ENCODE measurements around the gene KDM2A. TPM values are rescaled to one million over a fixed set of nuclear protein-coding genes. Genes with fewer than 3 reads are reported as not detected.

Gene KDM2A
- total RNA-seq, 1 donor from 2014 or later: 70.4 TPM

DNA sequence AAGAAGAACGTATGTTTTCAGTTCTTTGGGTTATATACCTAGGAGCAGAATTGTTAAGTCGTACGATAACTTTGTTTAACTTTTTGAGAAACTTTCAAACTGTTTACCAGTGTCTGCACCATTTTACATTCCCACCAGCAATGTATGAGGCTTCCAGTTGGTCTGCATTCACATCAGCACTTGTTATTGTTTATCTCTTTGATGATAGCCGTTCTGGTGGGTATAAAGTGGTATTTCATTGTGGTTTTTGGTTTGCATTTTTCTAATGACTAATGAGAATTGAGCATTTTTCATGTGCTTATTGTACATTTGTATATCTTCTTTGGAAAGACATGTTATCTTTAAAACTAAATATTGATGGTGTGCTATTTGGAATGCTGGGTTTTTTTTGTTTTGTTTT, 59.8 kb downstream of the KDM2A start:
- TF ChIP-seq, protein P1, sequence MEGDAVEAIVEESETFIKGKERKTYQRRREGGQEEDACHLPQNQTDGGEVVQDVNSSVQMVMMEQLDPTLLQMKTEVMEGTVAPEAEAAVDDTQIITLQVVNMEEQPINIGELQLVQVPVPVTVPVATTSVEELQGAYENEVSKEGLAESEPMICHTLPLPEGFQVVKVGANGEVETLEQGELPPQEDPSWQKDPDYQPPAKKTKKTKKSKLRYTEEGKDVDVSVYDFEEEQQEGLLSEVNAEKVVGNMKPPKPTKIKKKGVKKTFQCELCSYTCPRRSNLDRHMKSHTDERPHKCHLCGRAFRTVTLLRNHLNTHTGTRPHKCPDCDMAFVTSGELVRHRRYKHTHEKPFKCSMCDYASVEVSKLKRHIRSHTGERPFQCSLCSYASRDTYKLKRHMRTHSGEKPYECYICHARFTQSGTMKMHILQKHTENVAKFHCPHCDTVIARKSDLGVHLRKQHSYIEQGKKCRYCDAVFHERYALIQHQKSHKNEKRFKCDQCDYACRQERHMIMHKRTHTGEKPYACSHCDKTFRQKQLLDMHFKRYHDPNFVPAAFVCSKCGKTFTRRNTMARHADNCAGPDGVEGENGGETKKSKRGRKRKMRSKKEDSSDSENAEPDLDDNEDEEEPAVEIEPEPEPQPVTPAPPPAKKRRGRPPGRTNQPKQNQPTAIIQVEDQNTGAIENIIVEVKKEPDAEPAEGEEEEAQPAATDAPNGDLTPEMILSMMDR (IDR thresholded peaks at IDR 0.05; ENCODE audit: insufficient read depth, low read depth, low read length): no peak
- no peak for TF ChIP-seq EZH2 (IDR thresholded peaks at IDR 0.05; ENCODE audit: insufficient read depth, low read length)
- Histone ChIP-seq H3K4me3 (ENCODE audit: insufficient read depth, low read depth, low read length) (no peak overlapping the region), H3K27me3 (ENCODE audit: insufficient read depth, low read length) (no peaks in the 10 kb centered on the region), H3K4me1 (ENCODE audit: insufficient read depth, low read length) (peaks cover 8% of the 10 kb centered on the region), H3K36me3 (ENCODE audit: insufficient read depth, low read length) (peaks cover 16% of the 10 kb centered on the region), H3K27ac (ENCODE audit: low read depth, low read length) (no peak overlapping the region), H2AFZ (ENCODE audit: low read depth, low read length) (no peak overlapping the region), H3K9ac (ENCODE audit: low read length) (no peak overlapping the region), H3K9me3 (ENCODE audit: insufficient read depth, low read depth, low read length) (no peaks in the 10 kb centered on the region), H3K4me2 (ENCODE audit: low read length) (no peak overlapping the region), H3K79me2 (ENCODE audit: insufficient read depth, low read length) (peaks cover 53% of the 10 kb centered on the region), H4K20me1 (ENCODE audit: insufficient read depth, low read length) (peaks cover 63% of the 10 kb centered on the region)
- no peak overlapping the region for H3K27ac Mint-ChIP-seq (ENCODE audit: unreplicated experiment)
- H3K9me3 Mint-ChIP-seq (ENCODE audit: unreplicated experiment): no peaks in the 10 kb centered on the region
- no peak overlapping the region for H3K4me3 Mint-ChIP-seq (ENCODE audit: unreplicated experiment)
- no peaks in the 10 kb centered on the region for H3K27me3 Mint-ChIP-seq (ENCODE audit: low read depth, unreplicated experiment)
- H3K36me3 Mint-ChIP-seq (ENCODE audit: low read depth, unreplicated experiment): peaks cover 6% of the 10 kb centered on the region
- H3K4me1 Mint-ChIP-seq (ENCODE audit: low read depth, unreplicated experiment): peaks cover 20% of the 10 kb centered on the region
- DNase-seq (ENCODE audit: low read depth): peak; percentile 63
- no peak for FAIRE-seq

DNA sequence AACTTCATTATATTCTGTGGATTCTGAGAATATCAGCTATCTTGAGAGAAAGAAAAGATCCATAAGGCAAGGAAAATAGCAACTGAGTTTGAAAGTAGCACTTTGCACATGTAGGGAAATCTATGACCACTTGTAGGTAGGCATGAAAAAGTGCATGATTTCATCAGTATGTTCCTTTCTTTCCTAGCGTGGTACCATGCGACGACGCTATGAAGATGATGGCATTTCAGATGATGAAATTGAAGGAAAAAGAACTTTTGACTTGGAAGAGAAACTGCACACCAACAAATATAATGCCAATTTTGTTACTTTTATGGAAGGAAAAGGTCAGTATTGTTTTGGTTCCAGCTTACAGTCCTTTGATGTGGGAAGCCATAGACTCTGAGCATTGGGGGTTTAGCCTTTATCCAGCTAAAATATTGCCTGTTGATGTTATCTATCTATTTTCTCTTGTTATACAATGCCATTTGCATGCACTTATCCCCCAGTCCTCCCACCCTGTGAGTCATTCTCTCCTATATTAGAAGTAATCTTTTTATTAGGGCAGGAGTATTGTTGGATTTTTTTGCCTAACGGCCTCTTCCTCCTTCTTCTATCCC, 60.9 kb downstream of the KDM2A start:
- DNase-seq (ENCODE audit: low read depth) (peak; percentile 53), FAIRE-seq (no peak)
- no peak overlapping the region for H3K9ac ChIP-seq (ENCODE audit: low read length)
- no peak overlapping the region for H3K4me2 ChIP-seq (ENCODE audit: low read length)
- H3K9me3 ChIP-seq (ENCODE audit: insufficient read depth, low read depth, low read length): no peaks in the 10 kb centered on the region
- no peak overlapping the region for H3K4me3 Mint-ChIP-seq (ENCODE audit: unreplicated experiment)
- peaks cover 2% of the 10 kb centered on the region for H3K9me3 Mint-ChIP-seq (ENCODE audit: unreplicated experiment)
- H4K20me1 ChIP-seq (ENCODE audit: insufficient read depth, low read length): peaks cover 52% of the 10 kb centered on the region
- peaks cover 16% of the 10 kb centered on the region for H3K36me3 ChIP-seq (ENCODE audit: insufficient read depth, low read length)
- peaks cover 10% of the 10 kb centered on the region for H3K36me3 Mint-ChIP-seq (ENCODE audit: low read depth, unreplicated experiment)
- H3K4me1 ChIP-seq (ENCODE audit: insufficient read depth, low read length): peaks cover 8% of the 10 kb centered on the region
- no peaks in the 10 kb centered on the region for H3K27me3 Mint-ChIP-seq (ENCODE audit: low read depth, unreplicated experiment)
- peaks cover 16% of the 10 kb centered on the region for H3K4me1 Mint-ChIP-seq (ENCODE audit: low read depth, unreplicated experiment)
- H3K4me3 ChIP-seq (ENCODE audit: insufficient read depth, low read depth, low read length): no peak overlapping the region
- no peak for TF ChIP-seq EZH2 (IDR thresholded peaks at IDR 0.05; ENCODE audit: insufficient read depth, low read length)
- TF ChIP-seq, protein P1 (IDR thresholded peaks at IDR 0.05; ENCODE audit: insufficient read depth, low read depth, low read length): no peak
- H3K27ac Mint-ChIP-seq (ENCODE audit: unreplicated experiment): peak overlapping the region; percentile 49
- no peaks in the 10 kb centered on the region for H3K27me3 ChIP-seq (ENCODE audit: insufficient read depth, low read length)
- peaks cover 42% of the 10 kb centered on the region for H3K79me2 ChIP-seq (ENCODE audit: insufficient read depth, low read length)
- H2AFZ ChIP-seq (ENCODE audit: low read depth, low read length): no peak overlapping the region
- H3K27ac ChIP-seq (ENCODE audit: low read depth, low read length): no peak overlapping the region

DNA sequence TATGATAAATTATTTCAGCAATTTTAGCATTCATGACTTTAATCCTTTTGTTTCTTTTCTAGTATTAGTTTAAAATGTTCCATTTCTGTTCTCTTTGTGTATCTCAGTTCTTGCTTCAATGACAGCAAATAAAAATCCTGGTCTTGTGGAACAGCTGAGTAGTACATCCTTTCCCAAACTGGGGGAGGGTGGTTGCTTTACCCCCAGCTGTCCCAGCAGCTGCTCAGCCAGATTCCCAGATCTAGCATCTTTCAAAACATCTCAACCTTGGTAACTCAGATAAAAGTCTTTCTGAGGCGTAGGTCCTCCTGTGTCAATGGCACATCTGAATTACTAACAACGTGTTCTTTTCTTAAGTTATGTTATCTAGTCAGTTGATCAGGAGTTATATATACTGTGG, 75.0 kb downstream of the KDM2A start:
- H3K79me2 ChIP-seq (ENCODE audit: insufficient read depth, low read length): no peaks in the 10 kb centered on the region
- FAIRE-seq: no peak
- Mint-ChIP-seq H3K27me3 (ENCODE audit: low read depth, unreplicated experiment) (no peaks in the 10 kb centered on the region), H3K4me1 (ENCODE audit: low read depth, unreplicated experiment) (peaks cover 8% of the 10 kb centered on the region), H3K4me3 (ENCODE audit: unreplicated experiment) (no peak overlapping the region), H3K36me3 (ENCODE audit: low read depth, unreplicated experiment) (peaks cover 8% of the 10 kb centered on the region), H3K27ac (ENCODE audit: unreplicated experiment) (no peak overlapping the region), H3K9me3 (ENCODE audit: unreplicated experiment) (no peaks in the 10 kb centered on the region)
- no peaks in the 10 kb centered on the region for H4K20me1 ChIP-seq (ENCODE audit: insufficient read depth, low read length)
- TF ChIP-seq, protein P1 (IDR thresholded peaks at IDR 0.05; ENCODE audit: insufficient read depth, low read depth, low read length): no peak
- no peak for TF ChIP-seq EZH2 (IDR thresholded peaks at IDR 0.05; ENCODE audit: insufficient read depth, low read length)
- DNase-seq (ENCODE audit: low read depth): no peak
- no peak overlapping the region for H3K4me2 ChIP-seq (ENCODE audit: low read length)
- H3K9ac ChIP-seq (ENCODE audit: low read length): no peak overlapping the region
- no peak overlapping the region for H3K4me3 ChIP-seq (ENCODE audit: insufficient read depth, low read depth, low read length)
- no peaks in the 10 kb centered on the region for H3K9me3 ChIP-seq (ENCODE audit: insufficient read depth, low read depth, low read length)
- H3K27ac ChIP-seq (ENCODE audit: low read depth, low read length): no peak overlapping the region
- H2AFZ ChIP-seq (ENCODE audit: low read depth, low read length): no peak overlapping the region
- no peaks in the 10 kb centered on the region for H3K27me3 ChIP-seq (ENCODE audit: insufficient read depth, low read length)
- H3K36me3 ChIP-seq (ENCODE audit: insufficient read depth, low read length): peaks cover 2% of the 10 kb centered on the region
- H3K4me1 ChIP-seq (ENCODE audit: insufficient read depth, low read length): peaks cover 4% of the 10 kb centered on the region

Measured in astrocyte (in vitro differentiated cells and primary cell).